COLO668 (cell line): ENCODE results near the gene RGS18.
"Not testable (repeated sequence)": the region's sequence is repeated elsewhere in the genome, so short reads cannot be mapped to it uniquely, and the experiment has no call there.

Experiments
- DNase-seq: peaks from one replicate; lab custom pipeline; 2025; ENCODE audit not compliant: unreplicated experiment; lab: John Stamatoyannopoulos, UW

RGS18 gene, protein sequence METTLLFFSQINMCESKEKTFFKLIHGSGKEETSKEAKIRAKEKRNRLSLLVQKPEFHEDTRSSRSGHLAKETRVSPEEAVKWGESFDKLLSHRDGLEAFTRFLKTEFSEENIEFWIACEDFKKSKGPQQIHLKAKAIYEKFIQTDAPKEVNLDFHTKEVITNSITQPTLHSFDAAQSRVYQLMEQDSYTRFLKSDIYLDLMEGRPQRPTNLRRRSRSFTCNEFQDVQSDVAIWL

GRCh38 chr1:192158181-192158580 is at the start of gene RGS18:
TSS of gene RGS18 (plus strand) at chr1:192158462. CDS start at chr1:192158638, 176 bp downstream.
- no peak for DNase-seq

DNA sequence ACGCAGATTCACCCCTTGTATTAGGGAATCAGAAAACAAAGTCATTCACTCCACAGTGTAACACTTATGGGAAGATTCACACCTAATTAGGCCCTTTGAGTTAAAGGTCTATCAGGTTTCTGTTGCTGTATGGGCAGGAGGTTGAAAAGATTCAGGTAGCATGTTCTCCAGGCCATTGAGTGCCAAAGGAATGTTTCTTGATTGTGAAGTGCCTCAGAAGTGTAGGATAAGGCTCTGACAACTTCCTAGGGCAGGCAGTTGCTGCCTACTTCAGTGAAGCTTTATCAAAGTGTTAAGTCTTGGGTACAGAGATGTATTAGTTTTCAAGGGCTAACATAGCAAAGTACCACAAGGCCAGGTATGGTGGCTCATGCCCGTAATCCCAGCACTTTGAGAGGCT is 48.7 kb upstream of the RGS18 start:
- DNase-seq = no peak

DNA sequence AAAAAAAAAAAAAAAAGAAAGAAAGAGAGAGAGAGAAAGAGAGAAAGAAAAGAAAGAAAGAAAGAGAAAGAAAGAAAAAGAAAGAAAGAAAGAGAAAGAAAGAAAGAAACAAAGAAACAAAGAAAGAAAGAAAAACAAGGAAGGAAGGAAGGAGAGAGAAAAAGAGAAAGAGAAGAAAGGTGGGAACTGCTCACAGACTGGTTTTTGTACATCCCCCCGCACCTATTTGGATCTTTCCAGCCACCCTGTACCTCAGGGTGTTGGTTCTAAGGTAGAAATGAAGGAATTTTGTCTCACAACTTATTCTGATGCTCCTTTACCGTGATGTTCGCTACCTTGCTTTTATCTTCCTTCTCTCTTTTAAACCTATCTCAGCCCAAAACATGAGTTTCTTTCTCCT is 43.3 kb upstream of the RGS18 start:
- no peak for DNase-seq

- DNase-seq = no peak
Measured at GRCh38 chr1:192118881-192119405, 39.3 kb upstream of the RGS18 start.

GRCh38 chr1:192119701-192120100 is 38.6 kb upstream of the RGS18 start:
- no peak for DNase-seq

GRCh38 chr1:192122668-192123067 is 35.6 kb upstream of the RGS18 start:
- DNase-seq = no peak

- no peak for DNase-seq
Measured at GRCh38 chr1:192123212-192123611, 35.0 kb upstream of the RGS18 start.

- DNase-seq = no peak
Measured at GRCh38 chr1:192126030-192126619, 32.1 kb upstream of the RGS18 start.

GRCh38 chr1:192130175-192130574 is 28.1 kb upstream of the RGS18 start:
- DNase-seq = no peak

GRCh38 chr1:192130865-192131264 is 27.4 kb upstream of the RGS18 start:
- not testable (repeated sequence) for DNase-seq

- no peak for DNase-seq
Measured at GRCh38 chr1:192131914-192132313, 26.3 kb upstream of the RGS18 start.

DNA sequence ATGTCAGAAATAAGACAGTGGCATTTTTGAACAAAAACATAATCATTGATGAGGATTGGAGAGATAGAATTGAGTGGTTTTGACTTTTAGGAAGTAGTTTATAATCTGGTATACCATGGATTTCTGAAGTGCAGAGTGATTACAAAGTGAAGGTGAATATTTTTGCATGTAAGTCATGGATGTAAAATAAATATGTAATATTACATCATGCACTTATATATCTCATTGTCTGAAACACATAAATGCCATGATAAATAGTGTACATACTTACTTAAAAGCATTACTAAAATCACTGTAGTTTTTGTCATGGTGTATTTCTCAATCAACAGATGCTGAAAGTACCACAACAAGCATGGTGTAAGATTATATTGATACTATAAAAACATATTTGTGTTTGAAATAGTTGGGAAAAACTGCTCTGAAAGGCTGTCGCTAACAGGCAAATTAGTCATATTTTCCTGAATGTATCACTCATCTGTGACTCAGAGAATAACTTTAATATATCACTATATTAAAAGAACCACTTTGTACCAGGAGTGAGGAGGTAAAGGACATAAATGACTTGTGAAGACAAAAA is 24.8 kb upstream of the RGS18 start:
- DNase-seq = no peak

DNA sequence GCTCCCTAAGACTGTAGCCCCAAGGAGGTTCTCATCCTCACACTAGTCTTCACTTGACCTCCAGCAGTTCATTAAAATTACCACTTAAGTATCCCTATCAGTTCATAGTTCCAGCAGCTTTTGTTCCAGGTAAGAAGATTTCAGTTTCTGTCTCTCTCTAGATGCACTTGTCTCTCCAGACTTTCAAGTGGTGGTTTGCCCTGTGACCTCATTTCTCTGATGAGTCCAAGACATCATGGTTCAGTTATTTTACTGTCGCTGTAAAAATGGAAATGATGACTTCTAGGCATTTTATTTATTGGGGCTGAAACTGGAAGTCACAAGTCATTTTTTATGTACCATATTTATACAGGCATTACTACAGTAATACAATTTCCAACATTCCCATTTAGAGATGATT is 17.9 kb upstream of the RGS18 start:
- no peak for DNase-seq

- no peak for DNase-seq
Measured at GRCh38 chr1:192147221-192147620, 11.0 kb upstream of the RGS18 start.

DNA sequence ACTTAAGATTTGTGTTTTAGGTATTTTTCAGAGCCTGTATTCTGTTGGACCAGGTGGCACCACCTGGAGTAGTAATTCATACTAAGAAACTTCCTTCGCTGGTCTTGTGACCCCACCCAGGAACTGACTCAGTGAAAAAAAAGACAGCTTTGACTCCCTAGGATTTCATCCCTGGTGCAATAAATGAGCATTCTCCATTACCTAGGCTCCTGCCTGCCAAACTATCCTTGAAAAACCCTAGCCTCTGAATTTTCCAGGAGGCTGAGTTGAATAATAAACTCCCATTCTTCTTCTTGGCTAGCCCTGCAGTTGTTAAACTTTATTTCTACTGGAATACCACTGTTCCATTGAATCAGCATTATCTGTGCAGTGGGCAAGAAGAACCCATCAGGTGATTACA is 10.6 kb upstream of the RGS18 start:
- DNase-seq = no peak

DNA sequence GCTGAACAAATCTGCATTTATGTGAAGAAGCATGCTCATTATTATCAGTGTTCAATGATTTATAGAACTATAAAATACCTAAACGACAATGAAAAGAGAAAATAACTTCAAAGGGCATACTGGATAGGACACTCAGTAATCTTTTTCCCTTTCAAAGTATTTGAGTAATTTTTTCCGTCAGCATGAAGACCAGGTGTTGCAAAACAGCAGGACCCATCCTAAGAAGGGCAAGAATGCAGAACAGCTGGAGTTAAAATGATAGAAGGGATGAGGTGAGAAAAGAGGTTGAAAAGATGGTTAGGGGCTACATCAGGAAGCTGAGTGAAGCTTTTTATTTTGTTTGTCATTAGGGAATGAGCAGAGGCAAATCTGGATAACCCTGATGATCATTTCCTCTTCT is 7.1 kb upstream of the RGS18 start:
- DNase-seq = no peak

DNA sequence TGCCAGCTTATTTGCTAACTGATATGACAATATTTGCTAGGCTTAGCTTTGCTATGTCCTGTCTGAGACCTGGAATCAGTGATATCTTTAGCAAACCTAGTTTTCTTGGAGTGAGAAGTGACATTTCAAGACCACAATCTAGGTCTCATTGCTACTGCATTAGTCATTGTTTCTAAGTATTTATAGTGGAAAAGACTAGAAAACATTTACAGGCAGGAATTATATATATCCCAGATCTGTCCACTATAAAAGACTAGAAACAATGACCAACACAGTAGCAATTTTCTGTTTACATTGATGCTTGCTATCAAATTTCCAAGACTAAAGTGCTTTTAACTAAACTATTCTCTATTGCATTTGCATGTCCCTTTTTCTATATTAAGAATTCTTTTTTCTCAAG is 5.0 kb upstream of the RGS18 start:
- no peak for DNase-seq

DNA sequence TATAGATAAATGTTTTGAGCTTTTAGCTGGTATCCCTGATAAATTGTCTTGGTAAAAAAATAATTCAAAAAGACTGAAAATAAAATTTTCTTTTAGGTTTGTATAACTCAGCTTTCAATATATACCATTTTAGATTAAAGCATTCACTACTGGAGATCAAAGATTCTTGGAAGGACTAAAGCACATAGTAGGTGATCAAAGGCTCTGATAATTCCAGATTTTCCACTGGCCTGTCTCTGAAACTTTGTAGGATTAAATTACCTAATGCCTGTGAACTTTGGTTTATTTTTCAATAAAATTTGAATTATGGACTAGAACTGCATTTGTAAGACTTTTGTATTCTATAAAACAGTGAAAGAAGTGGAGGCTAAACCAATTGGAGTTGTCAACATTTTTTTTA is 1.2 kb upstream of the RGS18 start:
- no peak for DNase-seq

DNA sequence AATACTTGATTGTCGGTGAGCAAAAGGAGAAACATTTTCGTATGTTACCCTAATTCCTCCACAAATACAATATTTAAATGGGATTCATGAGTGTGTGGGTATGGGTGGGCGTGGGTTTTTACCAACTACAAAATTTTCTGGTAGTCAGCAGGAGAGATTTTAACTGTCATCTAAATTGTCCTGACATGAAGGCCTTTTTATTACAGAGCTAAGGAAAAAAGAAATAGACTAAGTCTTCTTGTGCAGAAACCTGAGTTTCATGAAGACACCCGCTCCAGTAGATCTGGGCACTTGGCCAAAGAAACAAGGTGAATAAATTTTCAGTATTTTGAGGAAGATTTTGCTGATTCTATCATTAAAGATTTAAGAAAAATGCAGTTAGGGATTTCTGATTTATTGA is 752 bp downstream of the RGS18 start:
- no peak for DNase-seq

DNA sequence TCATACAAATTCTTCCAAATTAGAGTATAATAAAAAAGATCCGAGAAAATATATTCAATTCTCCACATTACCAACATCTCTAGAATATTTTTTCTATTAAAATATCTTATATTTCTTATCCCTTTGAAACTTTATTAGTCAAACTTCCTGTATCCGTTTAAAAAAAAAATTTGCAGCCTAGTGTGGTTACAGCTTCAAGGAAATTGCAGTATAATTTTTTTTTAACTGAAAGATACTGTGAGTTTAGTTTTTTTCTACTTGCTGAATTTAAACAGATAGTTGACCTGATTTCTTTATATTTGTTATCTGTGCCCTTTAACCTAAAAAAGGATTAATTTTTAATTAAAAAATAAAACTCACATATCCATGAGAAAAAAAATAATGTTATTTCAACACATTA is 1.5 kb downstream of the RGS18 start:
- DNase-seq = no peak

DNA sequence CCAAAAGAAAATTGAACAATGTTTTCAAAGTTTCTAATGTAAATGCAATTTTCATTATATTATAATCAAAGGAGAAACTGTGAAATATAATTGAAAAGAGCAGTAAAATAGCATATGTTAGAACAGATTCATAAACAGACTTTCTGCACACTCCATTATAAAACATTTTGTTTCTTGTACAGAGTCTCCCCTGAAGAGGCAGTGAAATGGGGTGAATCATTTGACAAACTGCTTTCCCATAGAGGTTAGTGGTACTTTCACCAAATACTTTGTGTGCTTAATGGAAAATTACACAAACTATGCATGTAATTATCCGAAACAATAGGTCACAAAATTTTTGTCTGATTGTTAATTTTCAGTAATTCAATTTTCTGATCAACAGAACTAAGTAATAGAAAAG is 1.9 kb downstream of the RGS18 start:
- no peak for DNase-seq

DNA sequence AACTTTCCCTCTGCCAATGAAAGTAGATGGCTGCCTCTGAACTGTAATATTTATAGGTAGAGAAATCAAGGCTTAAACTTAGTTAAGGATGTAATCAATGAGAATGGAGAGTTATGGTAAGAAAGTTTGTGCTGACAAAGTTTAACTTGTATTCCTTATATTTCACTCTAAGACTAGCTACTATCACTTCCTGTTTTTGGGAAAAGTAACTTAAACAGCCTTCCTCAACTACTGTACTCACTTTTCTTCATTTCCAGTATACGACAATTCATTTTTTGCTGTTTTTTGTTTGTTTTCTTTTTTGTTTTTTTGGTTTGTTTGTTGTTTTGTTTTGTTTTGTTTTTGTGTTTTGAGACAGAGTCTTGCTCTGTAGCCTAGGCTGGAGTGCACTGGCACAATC is 3.7 kb downstream of the RGS18 start:
- no peak for DNase-seq

GRCh38 chr1:192162376-192162775 is 4.1 kb downstream of the RGS18 start:
- no peak for DNase-seq
